22Rv1 (cell line): Measurements from ENCODE around the gene CNIH3.

Experiments used
- CTCF ChIP-seq: fragments of 450-650 bp; IDR thresholded peaks from 2 replicates; pipeline ENCODE4 v1.5.1; 2017; ENCODE audit warnings: mild to moderate bottlenecking
- ZFX ChIP-seq: fragments of 450-650 bp; IDR thresholded peaks from 2 replicates; pipeline ENCODE4 v1.6.1; 2017; ENCODE audit warnings: antibody characterized with exemption, borderline replicate concordance

GRCh38 chr1:224759135-224759534 is 143.0 kb downstream of the CNIH3 start:
- TF ChIP-seq CTCF, result no peak
- no peak for TF ChIP-seq ZFX
